Right lobe of liver (tissue), 6 donors: ENCODE data around the gene QRSL1. TPM values are rescaled to one million over a fixed set of nuclear protein-coding genes. Genes with fewer than 3 reads are reported as not detected.

Experiments used
- ATAC-seq, 4 donors: fragments of 200-7000 bp; cut with Tn5 transposase; one replicate each; pipeline ENCODE4 v1.9.1; 2020; ENCODE audit warnings: mild to moderate bottlenecking in 4 of 4, moderate library complexity in 4 of 4
- DNase-seq, 3 donors: peaks; one replicate each; pipeline ENCODE4 v3.0.0-alpha.2; 2020
- H3K27ac ChIP-seq, 3 donors: fragments of 200-600 bp; one replicate each; pipeline ENCODE4 v1.8.0; 2022
- H3K27me3 ChIP-seq, 2 donors: fragments of 200-600 bp; one replicate each; pipeline ENCODE4 v1.8.0; 2022
- H3K36me3 ChIP-seq, 4 donors: fragments of 200-600 bp; sonication (generic) in 1 of 4; one replicate each; pipeline versions ENCODE4 v1.5.1 to v1.8.0; 2017 to 2022; ENCODE audit warnings: control low read depth in 1 of 4
- H3K4me1 ChIP-seq, 4 donors: fragments of 200-600 bp; sonication (generic) in 1 of 4; one replicate each; pipeline versions ENCODE4 v1.5.1 to v1.8.0; 2017 to 2022; ENCODE audit warnings: control low read depth in 1 of 4
- H3K4me3 ChIP-seq, 3 donors: fragments of 200-600 bp; one replicate each; pipeline ENCODE4 v1.8.0; 2022
- H3K9me3 ChIP-seq, 4 donors: fragments of 200-600 bp; sonication (generic) in 1 of 4; one replicate each; pipeline versions ENCODE4 v1.5.1 to v1.8.0; 2017 to 2022; ENCODE audit warnings: control low read depth in 1 of 4
- CTCF ChIP-seq, 4 donors: fragments of 200-600 bp in 3 of 4; fragments of 450-650 bp in 1 of 4; IDR thresholded peaks; one replicate each; pipeline versions ENCODE4 v1.5.1 to v1.8.0; 2016 to 2022; ENCODE audit warnings: antibody characterized with exemption in 4 of 4, mild to moderate bottlenecking in 2 of 4
- POLR2A ChIP-seq: fragments of 450-650 bp; IDR thresholded peaks from one replicate; pipeline ENCODE4 v1.6.1; 2017; ENCODE audit warnings: antibody characterized with exemption, mild to moderate bottlenecking
- WGBS: methylation state at CpG from one replicate; pipeline ENCODE4 v1.1.6; 2018; ENCODE audit warnings: low coverage, low lambda C conversion rate; ENCODE audit not compliant: insufficient coverage; ENCODE audit errors: missing lambda C conversion rate; 5-methylcytosine and 5-hydroxymethylcytosine counted together
- intact Hi-C, 2 donors: fragments of 100-400 bp; cut with DNase I; formaldehyde crosslinking; loops; one replicate each; pipeline versions ENCODE4 v1.11.2 to v1.14.1; 2022
- total RNA-seq, 6 experiments: library from RNA; depleted of rRNA in 2 of 6; stranded (reverse); fragments of >200 nt in 2 of 6; fragmentation: NEBNext Ultra II Directional in 3 of 6; extraction: Animal tissue kit (Norgen Biotek cat#: 25700) in 3 of 6; gene quantifications; one replicate each; pipeline versions ENCODE4 v1.1.0 to v1.2.4, GENCODE V29; 2016 to 2023
- donor health status: DM: no; HTN: yes; CAD: no.
- donor health status: DM: no; HTN: no; CAD: no.
- donor health status: DM: no; HTN: no; CAD: no.
- donor health status: DM: no; HTN: yes; CAD: no.
- donor health status: DM: no; HTN: yes; CAD: no.

The QRSL1 gene
- total RNA-seq, 6 experiments from 2014 or later = 6.0 to 8.8 (median 7.8) TPM

DNA sequence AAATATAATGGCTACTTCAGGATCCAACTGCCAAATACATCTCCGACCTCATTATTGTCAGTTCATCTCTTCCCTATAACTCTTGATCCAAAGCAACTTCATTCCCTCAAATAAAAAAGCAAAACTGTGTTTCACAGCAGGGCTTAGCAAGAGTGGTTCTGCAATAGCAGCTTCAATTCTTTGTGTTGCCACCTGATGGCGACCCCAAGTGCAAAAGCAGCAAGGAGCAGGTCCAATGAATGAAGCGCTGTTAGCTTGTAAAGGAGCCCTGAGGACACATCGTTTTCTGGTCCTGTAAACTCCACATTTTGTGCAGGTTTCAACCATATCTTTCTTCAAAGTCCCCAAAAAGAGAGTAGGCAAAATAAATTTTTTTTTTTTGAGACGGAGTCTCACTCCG lies 19.7 kb upstream of the QRSL1 start:
- Histone ChIP-seq H3K36me3 (no peaks in the 10 kb centered on the region), H3K9me3 (no peaks in the 10 kb centered on the region), H3K4me3 (no peak overlapping the region), H3K27ac (no peak overlapping the region), H3K27me3 (no peaks in the 10 kb centered on the region), H3K4me1 (no peaks in the 10 kb centered on the region)
- intact Hi-C loops = loop anchor here in 1 of 2 donors (10.0 kb wide), 1 partner anchor 375 kb away; no protein-coding TSS in a partner anchor
- ATAC-seq (peak; percentile 62 to 73 (median 68)), DNase-seq (no peak)
- no peak for TF ChIP-seq POLR2A
- peak; percentile 27 to 43 (median 28) for TF ChIP-seq CTCF (IDR thresholded peaks at IDR 0.05)
- WGBS = 47% methylated on average over 4 of the region's 6 CpGs

- Histone ChIP-seq H3K27me3 (no peaks in the 10 kb centered on the region), H3K9me3 (no peaks in the 10 kb centered on the region), H3K4me1 (no peaks in the 10 kb centered on the region), H3K4me3 (no peak overlapping the region), H3K36me3 (no peaks in the 10 kb centered on the region), H3K27ac (no peak overlapping the region)
- DNase-seq (no peak), ATAC-seq (no peak)
- intact Hi-C loops = no loop called here
- TF ChIP-seq POLR2A (no peak), CTCF (IDR thresholded peaks at IDR 0.05) (no peak)
- 94% methylated on average over 2 of the region's 2 CpGs for WGBS
These were observed 18.3 kb upstream of the QRSL1 start for GRCh38 chr6:106611030-106611429.

DNA sequence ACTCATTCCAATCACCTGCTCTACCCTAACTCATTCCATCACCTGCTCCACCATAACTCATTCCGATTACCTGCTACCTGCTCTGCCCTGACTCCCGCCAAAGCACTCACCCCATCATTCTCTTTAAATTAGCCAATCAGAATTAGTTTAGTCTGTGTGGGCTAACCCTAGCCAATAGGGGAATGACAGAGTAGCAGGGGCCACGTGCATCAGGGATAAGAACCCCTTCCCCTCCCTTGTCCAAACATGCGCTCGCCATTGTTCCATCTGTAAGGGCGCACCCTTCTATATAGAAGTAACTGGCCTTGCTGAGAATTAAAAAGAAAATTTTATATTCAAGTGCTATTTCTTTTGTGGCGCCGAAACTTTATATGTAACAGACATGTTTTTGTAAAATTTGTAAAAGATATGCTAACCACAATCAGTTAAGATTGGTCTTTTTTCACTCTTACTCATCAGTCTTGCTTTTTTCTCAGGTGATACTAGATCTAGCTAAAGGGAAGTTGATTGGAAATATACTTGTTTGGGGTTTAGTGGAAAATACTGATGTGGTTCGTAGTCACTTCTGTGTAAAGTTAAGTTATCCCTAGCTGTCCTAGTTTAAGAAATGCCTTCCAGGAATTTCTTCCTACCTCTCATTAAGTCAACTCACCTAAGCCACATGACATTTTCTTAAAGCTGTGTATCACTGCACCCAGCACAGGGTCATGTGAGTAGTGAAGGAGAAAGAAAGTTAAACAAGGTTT lies 16.5 kb upstream of the QRSL1 start:
- Histone ChIP-seq H3K4me1 (no peaks in the 10 kb centered on the region), H3K36me3 (no peaks in the 10 kb centered on the region), H3K27ac (no peak overlapping the region), H3K4me3 (no peak overlapping the region), H3K9me3 (no peaks in the 10 kb centered on the region), H3K27me3 (no peaks in the 10 kb centered on the region)
- intact Hi-C loops = no loop called here
- TF ChIP-seq POLR2A = no peak
- no peak for TF ChIP-seq CTCF (IDR thresholded peaks at IDR 0.05)
- no peak for DNase-seq
- ATAC-seq = no peak
- WGBS = 93% methylated on average over 9 of the region's 9 CpGs

- intact Hi-C loops = no loop called here
- H3K4me1 ChIP-seq = no peaks in the 10 kb centered on the region
- ATAC-seq (no peak), DNase-seq (no peak)
- H3K36me3 ChIP-seq = no peaks in the 10 kb centered on the region
- no peaks in the 10 kb centered on the region for H3K27me3 ChIP-seq
- no peak overlapping the region for H3K27ac ChIP-seq
- H3K9me3 ChIP-seq = no peaks in the 10 kb centered on the region
- TF ChIP-seq POLR2A = no peak
- TF ChIP-seq CTCF (IDR thresholded peaks at IDR 0.05) = no peak
- 89% methylated on average over 1 of the region's 1 CpG for WGBS
- no peak overlapping the region for H3K4me3 ChIP-seq
These were observed 15.8 kb upstream of the QRSL1 start for GRCh38 chr6:106613590-106613989.
